HG02970 (cell line): ENCODE measurements around the gene KIF21B.

Experiments used
- ATAC-seq: cut with Tn5 transposase; IDR thresholded peaks from one replicate; pipeline ENCODE4 v1.9.1; 2021; ENCODE audit warnings: mild to moderate bottlenecking, moderate library complexity, moderate number of reproducible peaks; ENCODE audit not compliant: unreplicated experiment, low FRiP score

Gene KIF21B

GRCh38 chr1:201001962-201002361, 21.6 kb downstream of the KIF21B start:
- no peak for ATAC-seq

- no peak for ATAC-seq
Measured at GRCh38 chr1:201000391-201000790, 23.1 kb downstream of the KIF21B start.

- ATAC-seq = no peak
Measured at GRCh38 chr1:200999667-201000066, 23.8 kb downstream of the KIF21B start.

- no peak for ATAC-seq
Measured at GRCh38 chr1:200998323-200998722, 25.2 kb downstream of the KIF21B start.

GRCh38 chr1:200992382-200993048, 31.0 kb downstream of the KIF21B start:
- ATAC-seq = no peak

- ATAC-seq = no peak
Measured at GRCh38 chr1:200991097-200991614, 32.4 kb downstream of the KIF21B start.

GRCh38 chr1:200990114-200990513, 33.4 kb downstream of the KIF21B start:
- no peak for ATAC-seq

- no peak for ATAC-seq
Measured at GRCh38 chr1:200989337-200989736, 34.2 kb downstream of the KIF21B start.

- ATAC-seq = no peak
Measured at GRCh38 chr1:200988693-200989092, 34.8 kb downstream of the KIF21B start.

GRCh38 chr1:200985481-200985880, 38.0 kb downstream of the KIF21B start:
- no peak for ATAC-seq

GRCh38 chr1:200983035-200983561, 40.4 kb downstream of the KIF21B start:
- ATAC-seq = no peak

GRCh38 chr1:200982071-200982945, 41.2 kb downstream of the KIF21B start:
- no peak for ATAC-seq

- ATAC-seq = no peak
Measured at GRCh38 chr1:200981278-200981677, 42.2 kb downstream of the KIF21B start.

- no peak for ATAC-seq
Measured at GRCh38 chr1:200980873-200981272, 42.6 kb downstream of the KIF21B start.

- ATAC-seq = no peak
Measured at GRCh38 chr1:200980452-200980772, 43.1 kb downstream of the KIF21B start.

GRCh38 chr1:200979574-200980451, 43.7 kb downstream of the KIF21B start:
- ATAC-seq = no peak

- ATAC-seq = no peak
Measured at GRCh38 chr1:200977071-200977754, 46.3 kb downstream of the KIF21B start.

GRCh38 chr1:200976634-200977033, 46.9 kb downstream of the KIF21B start:
- ATAC-seq = no peak

GRCh38 chr1:200975458-200975857, 48.1 kb downstream of the KIF21B start:
- no peak for ATAC-seq

GRCh38 chr1:200974711-200975110, 48.8 kb downstream of the KIF21B start:
- no peak for ATAC-seq
